GM12872 (cell line): ENCODE data around the gene NKD1.

Experiments
- TF ChIP-seq, protein P1 (sequence below): IDR thresholded peaks from 3 replicates; pipeline ENCODE4 v1.5.1; 2011; ENCODE audit warnings: low read depth, mild to moderate bottlenecking, low read length, moderate library complexity; ENCODE audit not compliant: insufficient read depth

Gene NKD1

DNA sequence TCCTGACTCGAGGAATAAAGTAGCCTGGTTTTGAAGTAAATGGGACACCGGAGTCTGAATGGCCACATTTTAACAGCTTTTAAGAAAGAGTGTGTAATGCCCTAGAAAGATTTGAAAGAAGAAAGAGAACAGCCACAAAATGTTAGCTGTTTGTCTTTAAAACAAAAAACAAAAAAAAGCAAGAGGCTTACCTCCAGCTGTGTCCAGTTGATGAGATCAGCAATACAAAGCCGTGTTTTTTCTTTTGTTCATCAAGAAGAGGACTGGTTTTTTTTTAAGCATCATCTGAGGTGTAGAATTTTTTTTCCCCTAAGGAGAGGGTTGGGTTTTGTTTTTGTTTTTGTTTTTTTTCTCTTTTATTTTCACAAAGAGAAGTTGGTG is 58.8 kb downstream of the NKD1 start:
- TF ChIP-seq, protein P1, sequence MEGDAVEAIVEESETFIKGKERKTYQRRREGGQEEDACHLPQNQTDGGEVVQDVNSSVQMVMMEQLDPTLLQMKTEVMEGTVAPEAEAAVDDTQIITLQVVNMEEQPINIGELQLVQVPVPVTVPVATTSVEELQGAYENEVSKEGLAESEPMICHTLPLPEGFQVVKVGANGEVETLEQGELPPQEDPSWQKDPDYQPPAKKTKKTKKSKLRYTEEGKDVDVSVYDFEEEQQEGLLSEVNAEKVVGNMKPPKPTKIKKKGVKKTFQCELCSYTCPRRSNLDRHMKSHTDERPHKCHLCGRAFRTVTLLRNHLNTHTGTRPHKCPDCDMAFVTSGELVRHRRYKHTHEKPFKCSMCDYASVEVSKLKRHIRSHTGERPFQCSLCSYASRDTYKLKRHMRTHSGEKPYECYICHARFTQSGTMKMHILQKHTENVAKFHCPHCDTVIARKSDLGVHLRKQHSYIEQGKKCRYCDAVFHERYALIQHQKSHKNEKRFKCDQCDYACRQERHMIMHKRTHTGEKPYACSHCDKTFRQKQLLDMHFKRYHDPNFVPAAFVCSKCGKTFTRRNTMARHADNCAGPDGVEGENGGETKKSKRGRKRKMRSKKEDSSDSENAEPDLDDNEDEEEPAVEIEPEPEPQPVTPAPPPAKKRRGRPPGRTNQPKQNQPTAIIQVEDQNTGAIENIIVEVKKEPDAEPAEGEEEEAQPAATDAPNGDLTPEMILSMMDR, result no peak

DNA sequence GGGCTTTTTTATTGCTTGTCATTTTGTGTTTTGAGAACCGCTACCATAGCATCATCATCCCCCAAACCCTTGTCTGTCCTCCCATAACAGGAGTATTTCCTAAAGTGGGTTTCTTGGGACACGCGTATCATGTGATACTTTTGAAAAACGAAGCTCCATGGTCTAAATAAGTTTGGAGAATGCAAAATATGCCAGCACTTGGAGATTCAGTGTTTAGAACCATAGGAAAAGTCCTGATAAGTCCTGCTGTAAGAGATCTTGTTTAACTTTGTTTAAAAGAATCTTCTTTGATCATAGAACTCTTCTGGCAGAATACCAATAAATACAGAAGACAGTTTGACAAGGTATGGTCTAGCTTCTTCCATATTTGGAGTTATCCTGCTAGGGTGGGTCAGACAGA is 59.3 kb downstream of the NKD1 start:
- TF ChIP-seq, protein P1, result no peak

DNA sequence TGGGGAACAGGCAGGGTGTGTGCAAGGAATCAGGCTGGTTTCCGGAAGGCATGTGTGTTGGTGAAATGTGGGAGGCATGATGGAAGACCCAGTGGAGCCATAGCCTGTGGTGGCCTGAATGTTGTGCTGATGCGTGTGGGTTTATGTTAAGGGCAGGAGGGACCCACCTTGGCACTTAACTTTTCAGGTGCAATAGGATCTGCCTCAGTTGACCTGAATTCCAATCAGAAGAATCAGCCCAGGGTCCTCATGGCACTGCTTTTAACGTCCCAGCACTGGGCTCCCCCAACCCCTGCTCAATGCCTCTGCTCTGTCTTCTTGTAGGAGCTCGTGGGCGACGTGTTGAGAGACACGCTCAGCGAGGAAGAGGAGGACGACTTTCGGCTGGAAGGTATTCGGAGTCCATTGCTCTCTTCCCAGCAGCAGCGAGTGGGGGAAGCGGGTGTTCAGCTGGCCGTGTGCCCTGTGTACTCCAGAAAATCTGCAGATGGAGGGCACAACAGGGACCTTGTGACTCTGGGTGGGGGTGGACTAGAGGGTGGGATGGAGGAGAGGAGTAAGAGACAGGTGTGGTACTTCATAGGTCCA is 59.9 kb downstream of the NKD1 start:
- TF ChIP-seq, protein P1, result no peak

DNA sequence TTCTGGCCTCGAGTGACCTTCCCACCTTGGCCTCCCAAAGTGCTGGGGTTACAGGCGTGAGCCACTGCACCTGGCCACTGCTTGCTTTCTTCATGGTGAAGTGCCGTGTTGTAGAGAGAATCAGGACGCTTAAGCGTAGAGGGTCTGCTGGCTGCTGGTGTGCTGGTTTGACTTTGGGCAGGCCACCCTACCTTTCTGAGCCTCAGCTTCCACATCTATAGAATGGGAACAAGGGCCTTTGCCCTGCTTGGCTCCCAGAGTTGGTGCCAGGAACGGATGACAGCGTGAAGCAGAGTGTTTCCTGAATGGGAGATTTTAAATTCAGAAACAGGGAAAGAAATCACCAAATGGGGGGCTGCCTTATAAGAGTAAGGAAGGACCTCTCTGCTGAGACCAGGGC is 60.9 kb downstream of the NKD1 start:
- TF ChIP-seq, protein P1, result no peak

DNA sequence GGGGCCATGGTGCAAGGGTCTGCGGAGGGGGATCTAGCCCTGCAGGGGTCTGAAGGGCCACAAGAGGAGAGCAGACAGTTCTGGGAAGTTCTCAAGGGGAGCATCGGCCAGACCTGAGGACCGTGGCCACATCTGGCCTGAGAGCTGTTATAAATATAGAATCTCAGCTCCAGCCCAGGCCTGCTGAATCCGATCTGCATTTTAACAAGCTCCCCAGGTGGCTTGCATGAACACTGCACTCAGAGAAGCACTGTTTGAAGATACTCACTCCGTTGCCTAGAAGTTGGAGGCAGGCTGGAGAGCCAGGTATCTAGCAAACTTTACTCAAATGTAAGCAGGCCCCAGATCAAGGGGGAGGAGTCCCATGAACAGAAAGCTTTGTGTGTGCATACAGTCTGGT is 61.3 kb downstream of the NKD1 start:
- TF ChIP-seq, protein P1, result no peak

DNA sequence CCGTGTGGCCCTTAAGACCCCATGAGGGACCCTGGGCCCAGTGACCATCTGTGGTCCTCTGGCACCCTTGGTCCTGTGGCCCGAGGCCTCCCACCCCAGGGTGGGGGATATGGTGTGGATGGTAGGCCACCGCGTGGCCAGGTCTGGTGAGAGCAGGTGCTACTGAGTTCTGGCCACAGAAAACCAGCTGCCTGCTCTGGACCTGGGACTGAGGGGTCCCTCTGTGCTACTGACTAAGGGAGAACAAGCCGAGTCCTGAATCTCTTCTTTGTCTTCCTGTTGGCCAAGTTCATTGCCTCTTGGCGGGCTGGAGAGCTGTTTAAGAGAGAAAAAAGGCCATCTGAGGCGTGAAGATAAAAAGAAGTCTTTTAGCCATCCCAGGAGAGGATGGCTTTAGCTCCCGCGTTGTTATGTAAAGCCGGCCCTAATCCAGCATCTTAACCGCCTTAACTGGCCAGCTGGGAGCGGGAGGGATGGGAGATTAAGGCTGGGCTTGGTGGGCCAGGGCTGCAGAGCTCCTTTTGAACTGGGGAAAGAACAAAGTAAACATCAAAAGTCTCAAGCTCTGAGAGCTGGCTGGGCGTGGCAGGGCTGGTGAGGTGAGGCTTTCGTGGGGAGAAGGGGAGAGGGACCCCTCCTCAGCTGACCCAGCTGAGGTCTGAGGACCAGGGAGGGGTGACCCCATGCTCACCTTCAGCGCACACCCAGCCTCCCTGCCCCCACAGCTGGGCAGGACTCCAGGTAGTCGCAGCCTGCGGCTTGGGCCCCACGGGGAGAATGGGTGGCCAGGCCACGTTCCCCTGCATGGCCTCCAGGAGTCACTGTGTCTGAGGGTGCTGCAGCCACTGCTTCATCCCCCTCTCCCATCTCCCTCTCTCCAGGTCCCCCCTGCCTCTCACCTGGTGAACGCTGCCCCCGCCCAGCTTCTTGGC is 62.4 kb downstream of the NKD1 start:
- TF ChIP-seq, protein P1, result 0 out of 3 replicates have a peak, but pooled peaks have one; percentile 21

DNA sequence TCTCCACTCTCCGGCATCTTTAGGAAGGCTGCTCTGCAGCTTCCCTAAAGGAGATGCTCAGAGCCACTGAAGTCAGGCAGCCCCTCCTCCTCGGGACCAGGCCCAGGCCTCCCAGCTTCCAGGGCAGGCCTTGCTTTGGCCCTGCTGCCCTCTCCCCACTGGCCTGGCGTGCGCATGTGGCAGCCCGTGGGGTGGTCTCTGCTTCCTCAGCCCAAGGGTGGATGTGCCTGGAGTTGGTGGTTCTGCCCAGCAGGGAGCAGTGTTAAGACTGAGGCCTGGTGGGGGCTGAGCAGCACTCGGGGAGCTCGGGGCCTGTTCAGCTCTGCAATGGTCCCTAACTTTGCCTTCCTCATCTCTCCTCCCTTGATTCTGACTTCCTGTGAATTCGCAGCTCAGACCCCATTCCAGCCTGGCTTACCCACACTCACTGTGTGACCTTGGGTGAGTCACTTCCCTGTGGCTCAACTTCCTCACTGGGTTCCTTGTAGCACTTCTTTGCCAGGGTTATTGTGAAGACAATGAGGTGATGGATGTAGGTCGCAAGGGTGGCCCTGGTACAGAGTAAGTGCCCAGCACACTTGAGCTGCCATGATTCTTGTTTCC is 63.2 kb downstream of the NKD1 start:
- TF ChIP-seq, protein P1, result no peak
